HCT116 (cell line): ENCODE results near the gene CTBS.

ENCODE experiments used
- EZH2 ChIP-seq: fragments of 200-600 bp; sonication (generic); IDR thresholded peaks from 2 replicates; pipeline ENCODE4 v1.6.1; 2017; ENCODE audit warnings: antibody characterized with exemption, mixed run types
- YY1 ChIP-seq: IDR thresholded peaks from 2 replicates; pipeline ENCODE4 v1.6.1; 2011; ENCODE audit warnings: low read length, low read depth, moderate library complexity, mild to moderate bottlenecking; ENCODE audit not compliant: insufficient replicate concordance; ENCODE audit errors: extremely low read depth

DNA sequence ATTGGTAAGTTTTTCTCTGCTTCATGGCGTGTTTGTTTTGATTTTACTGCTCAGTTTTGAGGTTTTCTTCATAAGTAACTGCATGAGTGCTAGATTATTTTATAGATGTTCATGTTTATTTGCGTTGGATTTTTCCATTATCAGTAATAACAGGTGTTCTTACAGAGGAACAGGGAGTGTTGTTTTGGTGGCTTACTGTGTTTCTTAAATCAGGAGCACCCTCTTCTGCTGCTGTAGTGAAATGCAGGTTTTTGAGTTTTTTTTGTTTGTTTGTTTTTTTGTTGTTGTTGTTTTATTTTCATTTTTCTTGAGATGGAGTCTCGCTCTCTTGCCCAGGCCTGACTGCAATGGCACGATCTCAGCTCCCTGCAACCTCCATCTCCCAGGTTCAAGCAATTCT is 32.6 kb downstream of the CTBS start:
- no peak for TF ChIP-seq YY1
- TF ChIP-seq EZH2: no peak
